BE2C (cell line): ENCODE results near the gene FYCO1.

Experiments
- DNase-seq: peaks from one replicate; pipeline ENCODE4 v3.0.0-alpha.2; 2020
- H3K27me3 ChIP-seq: fragments of 250-450 bp; sonication (Bioruptor Pico); 2 replicates; pipeline ENCODE4 v1.5.1; 2020; ENCODE audit warnings: mild to moderate bottlenecking
- H3K36me3 ChIP-seq: fragments of 250-450 bp; sonication (Bioruptor Pico); 2 replicates; pipeline ENCODE4 v1.5.1; 2020; ENCODE audit warnings: mild to moderate bottlenecking
- H3K4me1 ChIP-seq: fragments of 250-450 bp; sonication (Bioruptor Pico); 2 replicates; pipeline ENCODE4 v1.5.1; 2020
- H3K4me3 ChIP-seq: 2 replicates; pipeline ENCODE4 v1.5.1; 2011; ENCODE audit warnings: low read depth, low read length
- H3K9me3 ChIP-seq: fragments of 250-450 bp; sonication (Bioruptor Pico); 2 replicates; pipeline ENCODE4 v1.5.1; 2020
- TF ChIP-seq, protein P1 (sequence below): IDR thresholded peaks from 2 replicates; pipeline ENCODE4 v1.5.1; 2012; ENCODE audit warnings: mild to moderate bottlenecking, low read depth, low read length

The FYCO1 gene

DNA sequence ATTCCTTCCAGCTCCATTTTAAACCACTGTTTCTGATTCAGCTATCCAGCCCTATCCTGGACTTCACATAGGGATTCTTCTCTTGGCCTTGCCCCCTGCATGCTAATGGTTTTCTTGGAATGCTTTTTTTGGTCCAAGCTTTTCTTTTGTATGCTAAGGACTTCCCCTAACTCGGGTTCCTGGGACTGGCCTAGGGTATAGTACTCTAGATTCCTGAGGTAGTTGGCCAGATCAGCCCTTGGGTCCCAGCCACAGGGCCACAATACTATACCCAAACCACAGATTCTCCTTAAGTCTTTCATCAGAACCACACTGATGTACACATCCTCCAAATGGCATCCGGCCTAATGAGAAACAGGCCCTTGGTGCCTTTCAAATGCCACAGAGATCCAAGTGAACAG is 2.8 kb downstream of the FYCO1 start:
- TF ChIP-seq, protein P1, sequence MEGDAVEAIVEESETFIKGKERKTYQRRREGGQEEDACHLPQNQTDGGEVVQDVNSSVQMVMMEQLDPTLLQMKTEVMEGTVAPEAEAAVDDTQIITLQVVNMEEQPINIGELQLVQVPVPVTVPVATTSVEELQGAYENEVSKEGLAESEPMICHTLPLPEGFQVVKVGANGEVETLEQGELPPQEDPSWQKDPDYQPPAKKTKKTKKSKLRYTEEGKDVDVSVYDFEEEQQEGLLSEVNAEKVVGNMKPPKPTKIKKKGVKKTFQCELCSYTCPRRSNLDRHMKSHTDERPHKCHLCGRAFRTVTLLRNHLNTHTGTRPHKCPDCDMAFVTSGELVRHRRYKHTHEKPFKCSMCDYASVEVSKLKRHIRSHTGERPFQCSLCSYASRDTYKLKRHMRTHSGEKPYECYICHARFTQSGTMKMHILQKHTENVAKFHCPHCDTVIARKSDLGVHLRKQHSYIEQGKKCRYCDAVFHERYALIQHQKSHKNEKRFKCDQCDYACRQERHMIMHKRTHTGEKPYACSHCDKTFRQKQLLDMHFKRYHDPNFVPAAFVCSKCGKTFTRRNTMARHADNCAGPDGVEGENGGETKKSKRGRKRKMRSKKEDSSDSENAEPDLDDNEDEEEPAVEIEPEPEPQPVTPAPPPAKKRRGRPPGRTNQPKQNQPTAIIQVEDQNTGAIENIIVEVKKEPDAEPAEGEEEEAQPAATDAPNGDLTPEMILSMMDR, result no peak
- Histone ChIP-seq H3K4me3 (no peak overlapping the region), H3K4me1 (no peaks in the 10 kb centered on the region), H3K27me3 (no peaks in the 10 kb centered on the region), H3K9me3 (no peaks in the 10 kb centered on the region), H3K36me3 (no peaks in the 10 kb centered on the region)
- no peak for DNase-seq

DNA sequence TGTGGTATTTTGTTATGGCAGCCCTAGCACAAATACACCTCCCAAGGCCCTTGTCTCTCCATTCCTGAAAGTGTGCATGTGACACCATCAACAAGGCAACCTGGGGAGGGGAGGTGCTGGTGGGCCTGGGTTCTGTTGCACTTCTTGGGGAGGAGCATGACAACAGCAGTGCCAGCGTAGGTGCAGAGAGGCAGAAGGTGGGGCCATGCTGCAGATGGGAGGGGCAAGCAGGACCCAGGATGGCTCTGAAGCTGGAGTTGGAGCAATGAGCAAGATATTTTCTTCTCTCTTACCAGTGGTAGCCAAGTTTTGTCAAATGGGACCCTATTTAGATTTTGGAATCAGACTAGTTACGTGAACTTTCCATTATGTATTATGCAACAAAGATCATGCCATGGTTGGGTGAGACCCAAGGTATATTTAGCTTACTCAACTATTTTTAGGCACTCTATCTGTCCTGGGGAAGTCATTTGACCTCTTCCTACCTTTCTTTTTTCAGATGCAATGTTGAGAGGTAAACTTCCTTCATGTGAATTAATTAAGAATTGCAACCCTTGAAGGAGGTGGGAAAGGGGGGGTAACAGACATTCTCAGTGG is 3.4 kb downstream of the FYCO1 start:
- no peak for DNase-seq
- Histone ChIP-seq H3K36me3 (no peaks in the 10 kb centered on the region), H3K27me3 (no peaks in the 10 kb centered on the region), H3K4me3 (no peak overlapping the region), H3K9me3 (no peaks in the 10 kb centered on the region), H3K4me1 (no peaks in the 10 kb centered on the region)
- TF ChIP-seq, protein P1, result no peak

DNA sequence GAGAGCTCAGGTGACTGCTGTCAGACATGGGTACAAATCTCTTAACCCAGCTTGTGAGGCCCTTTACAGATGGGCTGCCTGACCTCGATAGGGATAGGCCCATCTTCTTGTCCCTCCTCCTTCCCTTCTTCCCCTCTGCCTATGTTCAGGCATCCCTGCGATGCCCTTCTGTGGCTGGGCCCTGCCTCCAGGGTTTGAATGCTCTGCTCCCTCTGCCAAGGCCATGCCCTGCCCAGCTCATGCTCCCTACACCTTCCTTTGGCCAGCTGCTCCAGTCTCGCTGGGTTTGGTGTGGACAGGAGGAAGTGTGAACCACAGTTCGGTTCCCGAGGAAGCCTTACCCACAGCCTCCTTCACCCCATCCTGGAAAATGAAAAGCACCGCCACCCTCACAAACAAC is 4.3 kb downstream of the FYCO1 start:
- TF ChIP-seq, protein P1, result no peak
- Histone ChIP-seq H3K4me3 (no peak overlapping the region), H3K9me3 (no peaks in the 10 kb centered on the region), H3K27me3 (no peaks in the 10 kb centered on the region), H3K4me1 (no peaks in the 10 kb centered on the region), H3K36me3 (no peaks in the 10 kb centered on the region)
- DNase-seq, result no peak

DNA sequence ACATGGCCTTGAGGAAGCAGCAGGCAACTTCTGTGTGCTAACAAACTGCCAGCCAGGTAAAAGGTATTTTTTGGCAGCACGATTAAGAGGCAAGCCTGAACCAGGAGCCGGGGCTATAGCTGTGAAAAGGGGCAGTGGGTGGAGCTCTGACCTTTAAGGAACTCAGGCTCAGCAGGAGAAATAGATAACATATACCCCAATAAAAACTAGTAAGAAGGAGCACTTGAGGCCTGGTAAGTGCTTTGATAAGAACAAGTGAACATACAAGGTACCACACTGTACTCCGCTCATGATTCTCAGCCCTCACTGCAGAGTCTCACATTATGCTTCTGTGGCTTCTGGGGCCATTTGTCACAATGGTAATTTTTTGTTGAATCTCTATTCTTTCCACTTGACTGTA is 5.4 kb downstream of the FYCO1 start:
- H3K4me3 ChIP-seq, result no peak overlapping the region

DNA sequence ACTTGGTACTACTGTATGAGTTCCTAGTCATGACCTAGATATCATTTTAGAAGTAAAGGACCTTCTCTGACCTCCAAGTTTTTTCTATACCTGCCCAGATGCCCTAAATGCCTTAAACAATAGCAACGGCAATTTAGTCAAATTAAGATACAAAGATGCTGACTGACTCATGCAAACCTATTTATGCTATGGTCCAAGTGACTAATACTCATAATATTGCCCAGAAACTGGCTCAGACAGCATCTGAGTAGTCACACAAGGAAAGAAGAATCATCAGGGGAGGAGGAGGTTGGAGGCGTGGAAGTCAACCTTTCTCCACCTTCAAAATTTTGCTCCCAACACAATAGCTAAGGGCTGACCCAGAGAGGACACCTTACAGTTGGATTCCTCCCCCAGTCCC is 6.8 kb downstream of the FYCO1 start:
- TF ChIP-seq, protein P1, result no peak
- no peak for DNase-seq
- H3K9me3 ChIP-seq, result no peaks in the 10 kb centered on the region
- no peaks in the 10 kb centered on the region for H3K27me3 ChIP-seq
- H3K4me1 ChIP-seq, result no peaks in the 10 kb centered on the region
- H3K4me3 ChIP-seq, result no peak overlapping the region
- no peaks in the 10 kb centered on the region for H3K36me3 ChIP-seq

More for the DNA sequence above, 5.4 kb downstream of the FYCO1 start:
- DNase-seq, result no peak
- no peaks in the 10 kb centered on the region for H3K4me1 ChIP-seq
- H3K9me3 ChIP-seq, result no peaks in the 10 kb centered on the region
- H3K27me3 ChIP-seq, result no peaks in the 10 kb centered on the region
- TF ChIP-seq, protein P1, result no peak
- H3K36me3 ChIP-seq, result no peaks in the 10 kb centered on the region

DNA sequence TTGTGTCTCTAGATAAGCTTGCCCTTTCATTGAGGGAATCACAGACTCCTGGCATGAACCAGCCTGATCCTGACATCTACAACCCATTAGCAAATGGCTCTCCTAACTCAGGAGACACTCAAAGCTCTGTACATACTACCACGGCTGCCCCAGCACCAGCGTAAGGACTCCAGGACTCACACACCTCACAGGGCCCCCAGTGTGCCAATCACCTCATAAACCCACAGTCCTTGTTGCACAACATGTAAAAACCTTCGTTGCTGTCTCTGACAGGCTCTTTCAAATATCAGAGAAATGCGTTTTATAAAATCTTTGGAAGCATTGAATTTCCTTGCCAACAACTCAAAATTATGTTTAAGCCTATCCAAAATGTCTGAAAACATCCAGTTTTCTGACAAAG is 7.3 kb downstream of the FYCO1 start:
- Histone ChIP-seq H3K36me3 (no peaks in the 10 kb centered on the region), H3K4me3 (no peak overlapping the region), H3K9me3 (no peaks in the 10 kb centered on the region), H3K27me3 (no peaks in the 10 kb centered on the region), H3K4me1 (no peaks in the 10 kb centered on the region)
- no peak for DNase-seq
- TF ChIP-seq, protein P1, result no peak
